ENCODE measurements around the gene FAM81A. TPM values are rescaled to one million over a fixed set of nuclear protein-coding genes. Genes with fewer than 3 reads are reported as not detected.
"Not testable (repeated sequence)": the region's sequence is repeated elsewhere in the genome, so short reads cannot be mapped to it uniquely, and the experiment has no call there.

The FAM81A gene
- total RNA-seq, 8 experiments from 2014 or later: 0.31 to 5.6 (median 3.5) TPM

- Histone ChIP-seq H3K4me3 (no peak overlapping the region), H3K27ac (no peak overlapping the region), H3K4me1 (replicated peaks in 1 of 2) (no peaks in the 10 kb centered on the region)
- in situ Hi-C loops (cut with MboI; ENCODE audit: low pct_unique_long_range_greater_than_20kb in 2 of 9, low sequenced_read_pairs in 9 of 9, unreplicated experiment in 9 of 9): no loop called here
- ATAC-seq (replicated peaks in 6 of 8): no peak
- 53 to 100% (median 89%) methylated on average over 1 to 3 of the region's 3 CpGs; no CpG with 5 or more reads in 2 of the 10 experiments for WGBS, 10 experiments
Measured at GRCh38 chr15:59457103-59457502, 19.1 kb downstream of the FAM81A start.

- no peak overlapping the region for H3K27ac ChIP-seq
- H3K4me1 ChIP-seq (replicated peaks in 1 of 2): no peaks in the 10 kb centered on the region
- no peak for ATAC-seq (replicated peaks in 6 of 8)
- no peak overlapping the region for H3K4me3 ChIP-seq
- WGBS, 10 experiments: 78 to 100% (median 89%) methylated on average over 1 of the region's 1 CpG; no CpG with 5 or more reads in 2 of the 10 experiments
- in situ Hi-C loops (cut with MboI; ENCODE audit: low pct_unique_long_range_greater_than_20kb in 2 of 9, low sequenced_read_pairs in 9 of 9, unreplicated experiment in 9 of 9): no loop called here
Measured at GRCh38 chr15:59461521-59461920, 23.5 kb downstream of the FAM81A start.

- no peak overlapping the region for H3K27ac ChIP-seq
Measured at GRCh38 chr15:59473226-59473625, 35.2 kb downstream of the FAM81A start.

GRCh38 chr15:59475161-59475560, 37.2 kb downstream of the FAM81A start:
- not testable (repeated sequence) for ATAC-seq (replicated peaks in 6 of 8); H3K4me1 ChIP-seq (replicated peaks in 1 of 2); H3K27ac ChIP-seq; H3K4me3 ChIP-seq
- in situ Hi-C loops (cut with MboI; ENCODE audit: low pct_unique_long_range_greater_than_20kb in 2 of 9, low sequenced_read_pairs in 9 of 9, unreplicated experiment in 9 of 9): loop anchor here in 7 of 9 experiments (25.0 kb wide), 5 partner anchors 88 to 513 kb away; partner anchors contain the start of gene RNF111 (in 4 of the 7)
- 50 to 100% (median 87%) methylated on average over 2 to 4 of the region's 5 CpGs for WGBS, 10 experiments

More at GRCh38 chr15:59473226-59473625, 35.2 kb downstream of the FAM81A start:
- Histone ChIP-seq H3K4me1 (replicated peaks in 1 of 2) (no peaks in the 10 kb centered on the region), H3K4me3 (no peak overlapping the region)
- 0 to 89% (median 50%) methylated on average over 1 to 5 of the region's 5 CpGs; no CpG with 5 or more reads in 1 of the 10 experiments for WGBS, 10 experiments
- in situ Hi-C loops (cut with MboI; ENCODE audit: low pct_unique_long_range_greater_than_20kb in 2 of 9, low sequenced_read_pairs in 9 of 9, unreplicated experiment in 9 of 9): no loop called here
- ATAC-seq (replicated peaks in 6 of 8): no peak

GRCh38 chr15:59484399-59484798, 46.4 kb downstream of the FAM81A start:
- Histone ChIP-seq H3K27ac (no peak overlapping the region), H3K4me1 (replicated peaks in 1 of 2) (no peaks in the 10 kb centered on the region), H3K4me3 (no peak overlapping the region)
- in situ Hi-C loops (cut with MboI; ENCODE audit: low pct_unique_long_range_greater_than_20kb in 2 of 9, low sequenced_read_pairs in 9 of 9, unreplicated experiment in 9 of 9): loop anchor here in 7 of 9 experiments (25.0 kb wide), 5 partner anchors 97 to 522 kb away; partner anchors contain the start of gene RNF111 (in 4 of the 7)
- no peak for ATAC-seq (replicated peaks in 6 of 8)
- 11 to 100% (median 83%) methylated on average over 1 to 4 of the region's 4 CpGs; no CpG with 5 or more reads in 2 of the 10 experiments for WGBS, 10 experiments

- no peak for ATAC-seq (replicated peaks in 6 of 8)
- H3K4me3 ChIP-seq: no peak overlapping the region
- H3K4me1 ChIP-seq (replicated peaks in 1 of 2): no peaks in the 10 kb centered on the region
- H3K27ac ChIP-seq: no peak overlapping the region
- WGBS, 10 experiments: 40 to 100% (median 83%) methylated on average over 1 to 3 of the region's 4 CpGs; no CpG with 5 or more reads in 3 of the 10 experiments
- in situ Hi-C loops (cut with MboI; ENCODE audit: low pct_unique_long_range_greater_than_20kb in 2 of 9, low sequenced_read_pairs in 9 of 9, unreplicated experiment in 9 of 9): loop anchor here in 7 of 9 experiments (25.0 kb wide), 5 partner anchors 98 to 523 kb away; partner anchors contain the start of gene RNF111 (in 4 of the 7)
Measured at GRCh38 chr15:59485036-59485435, 47.0 kb downstream of the FAM81A start.

- in situ Hi-C loops (cut with MboI; ENCODE audit: low pct_unique_long_range_greater_than_20kb in 2 of 9, low sequenced_read_pairs in 9 of 9, unreplicated experiment in 9 of 9): loop anchor here in 7 of 9 experiments (25.0 kb wide), 5 partner anchors 102 to 527 kb away; partner anchors contain the start of gene RNF111 (in 4 of the 7)
- not testable (repeated sequence) for H3K4me1 ChIP-seq (replicated peaks in 1 of 2); H3K27ac ChIP-seq; ATAC-seq (replicated peaks in 6 of 8); H3K4me3 ChIP-seq
Measured at GRCh38 chr15:59489485-59489884, 51.5 kb downstream of the FAM81A start.

GRCh38 chr15:59491062-59491461, 53.1 kb downstream of the FAM81A start:
- Histone ChIP-seq H3K4me3 (no peak overlapping the region), H3K27ac (no peak overlapping the region), H3K4me1 (replicated peaks in 1 of 2) (no peaks in the 10 kb centered on the region)
- in situ Hi-C loops (cut with MboI; ENCODE audit: low pct_unique_long_range_greater_than_20kb in 2 of 9, low sequenced_read_pairs in 9 of 9, unreplicated experiment in 9 of 9): loop anchor here in 8 of 9 experiments (10.0 to 25.0 kb wide), 7 partner anchors 104 to 529 kb away; partner anchors contain the start of gene RNF111 (in 5 of the 8)
- no peak for ATAC-seq (replicated peaks in 6 of 8)
- WGBS, 10 experiments: 60 to 90% (median 71%) methylated on average over 3 to 5 of the region's 5 CpGs; no CpG with 5 or more reads in 1 of the 10 experiments

GRCh38 chr15:59492389-59493377, 54.7 kb downstream of the FAM81A start:
- H3K4me3 ChIP-seq: no peak overlapping the region
- in situ Hi-C loops (cut with MboI; ENCODE audit: low pct_unique_long_range_greater_than_20kb in 2 of 9, low sequenced_read_pairs in 9 of 9, unreplicated experiment in 9 of 9): loop anchor here in 8 of 9 experiments (10.0 to 25.0 kb wide), 7 partner anchors 105 to 530 kb away; partner anchors contain the start of gene RNF111 (in 5 of the 8)
- no peaks in the 10 kb centered on the region for H3K4me1 ChIP-seq (replicated peaks in 1 of 2)
- ATAC-seq (replicated peaks in 6 of 8): peak; percentile 95 to 100 (median 99)
- no peak overlapping the region for H3K27ac ChIP-seq
- WGBS, 10 experiments: 0 to 49% (median 28%) methylated on average over 1 to 11 of the region's 11 CpGs

- no peak overlapping the region for H3K4me3 ChIP-seq
- ATAC-seq (replicated peaks in 6 of 8): peak in 4 of 8 experiments; percentile 41 to 93 (median 80)
- no peak overlapping the region for H3K27ac ChIP-seq
- in situ Hi-C loops (cut with MboI; ENCODE audit: low pct_unique_long_range_greater_than_20kb in 2 of 9, low sequenced_read_pairs in 9 of 9, unreplicated experiment in 9 of 9): no loop called here
- 11 to 100% (median 55%) methylated on average over 1 to 5 of the region's 5 CpGs for WGBS, 10 experiments
- H3K4me1 ChIP-seq (replicated peaks in 1 of 2): no peaks in the 10 kb centered on the region
Measured at GRCh38 chr15:59501597-59501996, 63.6 kb downstream of the FAM81A start.

GRCh38 chr15:59515190-59515589, 77.2 kb downstream of the FAM81A start:
- H3K4me1 ChIP-seq (replicated peaks in 1 of 2): peaks cover 0 to 12% of the 10 kb centered on the region in 2 donors
- ATAC-seq (replicated peaks in 6 of 8): no peak
- in situ Hi-C loops (cut with MboI; ENCODE audit: low pct_unique_long_range_greater_than_20kb in 2 of 9, low sequenced_read_pairs in 9 of 9, unreplicated experiment in 9 of 9): no loop called here
- WGBS, 10 experiments: 100% methylated on average over 1 to 2 of the region's 2 CpGs; no CpG with 5 or more reads in 4 of the 10 experiments
- H3K4me3 ChIP-seq: no peak overlapping the region
- no peak overlapping the region for H3K27ac ChIP-seq

GRCh38 chr15:59516655-59517461, 78.9 kb downstream of the FAM81A start:
- H3K27ac ChIP-seq: no peak overlapping the region
- 71 to 97% (median 90%) methylated on average over 2 to 8 of the region's 9 CpGs; no CpG with 5 or more reads in 1 of the 10 experiments for WGBS, 10 experiments
- H3K4me3 ChIP-seq: no peak overlapping the region
- peak in 3 of 8 experiments; percentile 43 to 79 (median 50) for ATAC-seq (replicated peaks in 6 of 8)
- in situ Hi-C loops (cut with MboI; ENCODE audit: low pct_unique_long_range_greater_than_20kb in 2 of 9, low sequenced_read_pairs in 9 of 9, unreplicated experiment in 9 of 9): no loop called here
- peaks cover 0 to 12% of the 10 kb centered on the region in 2 donors for H3K4me1 ChIP-seq (replicated peaks in 1 of 2)

Data from motor neuron (in vitro differentiated cells).